OCI-LY1 (cell line): ENCODE measurements around the gene TEPSIN.

Experiments used
- EZH2 ChIP-seq: fragments of 200-600 bp; sonication (generic), shearing (Covaris generic); IDR thresholded peaks from 2 replicates; pipeline ENCODE4 v1.8.0; 2017; ENCODE audit warnings: borderline replicate concordance, mixed run types, mild to moderate bottlenecking, antibody characterized with exemption, low read length, moderate library complexity, mixed read lengths
- TF ChIP-seq, protein P1 (sequence below): fragments of 200-600 bp; sonication (generic), shearing (Covaris generic); IDR thresholded peaks from 2 replicates; pipeline ENCODE4 v1.5.1; 2017; ENCODE audit warnings: mild to moderate bottlenecking, antibody characterized with exemption, low read length, moderate library complexity, mixed read lengths

DNA sequence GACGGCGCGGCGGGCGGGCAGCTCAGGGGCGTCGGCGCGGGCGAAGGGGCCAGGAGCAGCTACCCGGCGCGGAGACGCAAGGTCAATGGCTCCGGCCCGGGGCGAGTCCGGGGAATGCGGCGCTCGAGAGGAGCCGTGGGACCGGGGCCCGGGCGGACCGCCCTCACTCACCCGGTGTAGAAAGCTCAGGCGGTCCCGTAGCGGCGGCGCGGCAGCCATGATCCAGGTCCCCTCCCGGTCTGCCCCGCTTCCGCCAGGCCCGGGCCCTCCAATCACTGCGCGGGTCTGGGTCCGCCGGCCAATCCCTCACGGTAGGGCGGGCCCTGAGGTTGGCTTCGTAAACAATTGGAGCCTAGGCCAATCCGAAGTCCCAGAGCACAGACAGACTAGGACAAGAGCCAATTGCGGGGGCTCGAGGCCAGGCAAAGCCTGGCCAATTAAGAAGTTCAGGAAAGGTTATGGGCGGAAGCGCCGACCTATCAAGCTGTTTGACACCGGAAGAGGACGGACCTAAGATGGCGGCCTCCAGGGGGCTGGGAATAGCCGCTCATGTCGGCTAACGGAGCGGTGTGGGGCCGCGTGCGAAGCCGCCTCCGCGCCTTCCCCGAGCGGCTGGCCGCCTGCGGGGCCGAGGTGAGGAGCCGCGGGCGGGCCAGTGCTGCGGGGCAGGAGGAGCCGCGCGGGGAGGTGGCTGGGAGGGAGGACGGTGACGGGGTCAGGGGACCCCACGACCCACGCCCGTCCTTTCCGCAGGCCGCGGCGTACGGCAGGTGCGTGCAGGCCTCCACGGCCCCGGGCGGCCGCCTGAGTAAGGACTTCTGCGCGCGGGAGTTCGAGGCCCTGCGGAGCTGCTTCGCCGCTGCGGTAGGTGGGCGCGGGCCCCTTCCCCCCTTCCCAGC is at the start of gene TEPSIN, which contains the start of gene NDUFAF8:
- TF ChIP-seq EZH2 = no peak
- TF ChIP-seq, protein P1, sequence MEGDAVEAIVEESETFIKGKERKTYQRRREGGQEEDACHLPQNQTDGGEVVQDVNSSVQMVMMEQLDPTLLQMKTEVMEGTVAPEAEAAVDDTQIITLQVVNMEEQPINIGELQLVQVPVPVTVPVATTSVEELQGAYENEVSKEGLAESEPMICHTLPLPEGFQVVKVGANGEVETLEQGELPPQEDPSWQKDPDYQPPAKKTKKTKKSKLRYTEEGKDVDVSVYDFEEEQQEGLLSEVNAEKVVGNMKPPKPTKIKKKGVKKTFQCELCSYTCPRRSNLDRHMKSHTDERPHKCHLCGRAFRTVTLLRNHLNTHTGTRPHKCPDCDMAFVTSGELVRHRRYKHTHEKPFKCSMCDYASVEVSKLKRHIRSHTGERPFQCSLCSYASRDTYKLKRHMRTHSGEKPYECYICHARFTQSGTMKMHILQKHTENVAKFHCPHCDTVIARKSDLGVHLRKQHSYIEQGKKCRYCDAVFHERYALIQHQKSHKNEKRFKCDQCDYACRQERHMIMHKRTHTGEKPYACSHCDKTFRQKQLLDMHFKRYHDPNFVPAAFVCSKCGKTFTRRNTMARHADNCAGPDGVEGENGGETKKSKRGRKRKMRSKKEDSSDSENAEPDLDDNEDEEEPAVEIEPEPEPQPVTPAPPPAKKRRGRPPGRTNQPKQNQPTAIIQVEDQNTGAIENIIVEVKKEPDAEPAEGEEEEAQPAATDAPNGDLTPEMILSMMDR = no peak
